GM12891 (cell line): ENCODE results near the gene ANO2.

Experiments
- POLR2A ChIP-seq: IDR thresholded peaks from 2 replicates; pipeline ENCODE4 v1.6.1; 2011; ENCODE audit warnings: low read depth, low read length, control low read depth
- POLR2AphosphoS5 ChIP-seq: IDR thresholded peaks from 2 replicates; pipeline ENCODE4 v1.6.1; 2011; ENCODE audit warnings: low read depth, low read length, control low read depth
- TAF1 ChIP-seq: IDR thresholded peaks from 2 replicates; pipeline ENCODE4 v1.6.1; 2011; ENCODE audit warnings: low read depth, low read length, control low read depth

DNA sequence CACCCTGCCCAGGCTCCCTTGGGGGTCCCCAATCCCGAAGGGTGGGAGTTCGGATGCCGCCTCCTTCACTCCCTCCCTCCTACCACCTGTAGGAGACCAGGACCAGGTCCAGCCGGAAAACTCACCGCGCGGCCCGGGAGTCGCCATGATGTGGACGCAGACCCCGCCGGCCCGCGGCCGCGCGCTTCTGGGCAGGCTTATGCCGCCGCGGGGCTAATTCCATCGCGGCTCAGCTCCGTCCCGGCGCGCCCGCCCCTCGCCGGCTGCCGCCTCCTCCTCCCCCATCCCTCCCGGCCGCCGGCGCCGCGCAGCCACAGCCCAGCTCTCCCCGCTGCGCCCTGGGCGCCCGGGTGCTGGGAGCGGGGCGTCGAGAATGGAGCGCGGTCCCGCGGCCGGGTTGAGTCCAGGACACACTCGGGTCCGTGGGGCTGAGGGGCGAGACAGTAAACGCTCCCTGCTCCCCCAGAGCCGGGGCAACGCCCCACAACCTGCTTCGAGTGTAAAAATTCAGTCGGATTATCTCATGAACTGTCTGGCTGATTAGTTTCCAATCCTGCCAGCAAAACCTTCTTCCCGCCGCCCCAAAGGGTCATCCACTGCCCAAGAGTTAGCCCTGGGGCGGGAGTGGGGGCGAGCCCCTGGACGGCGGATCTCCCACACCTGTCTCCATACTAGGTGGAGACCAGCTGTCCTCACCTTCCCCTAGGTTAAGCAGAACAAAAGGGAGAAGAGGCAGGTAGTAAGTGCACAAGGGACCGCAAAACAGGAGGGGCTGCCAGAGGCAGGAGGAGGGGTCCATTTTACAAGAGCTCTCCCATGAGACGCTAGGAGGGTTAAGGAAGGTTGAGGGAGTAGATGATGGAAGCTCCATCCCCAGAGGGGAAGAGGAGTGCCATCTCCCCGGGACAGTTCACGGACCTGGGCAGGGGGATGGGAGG lies at the start of gene ANO2:
- TF ChIP-seq TAF1, result no peak
- TF ChIP-seq POLR2AphosphoS5, result no peak
- TF ChIP-seq POLR2A, result no peak
